GM12891 (cell line): ENCODE measurements around the gene SMG6.

ENCODE experiments used
- POLR2AphosphoS5 ChIP-seq: IDR thresholded peaks from 2 replicates; pipeline ENCODE4 v1.6.1; 2011; ENCODE audit warnings: low read depth, low read length, control low read depth
- TAF1 ChIP-seq: IDR thresholded peaks from 2 replicates; pipeline ENCODE4 v1.6.1; 2011; ENCODE audit warnings: low read depth, low read length, control low read depth

- TF ChIP-seq POLR2AphosphoS5 (no peak), TAF1 (no peak)
Observed at GRCh38 chr17:2013994-2014317, 289.6 kb downstream of the SMG6 start.
